Right hindlimb (tissue), 1 donor: ENCODE results near the gene CRB2.
"Not testable (repeated sequence)": the region's sequence is repeated elsewhere in the genome, so short reads cannot be mapped to it uniquely, and the experiment has no call there.

ENCODE experiments used
- DNase-seq: peaks from one replicate; pipeline ENCODE4 v3.0.0-alpha.2; 2018

The CRB2 gene

DNA sequence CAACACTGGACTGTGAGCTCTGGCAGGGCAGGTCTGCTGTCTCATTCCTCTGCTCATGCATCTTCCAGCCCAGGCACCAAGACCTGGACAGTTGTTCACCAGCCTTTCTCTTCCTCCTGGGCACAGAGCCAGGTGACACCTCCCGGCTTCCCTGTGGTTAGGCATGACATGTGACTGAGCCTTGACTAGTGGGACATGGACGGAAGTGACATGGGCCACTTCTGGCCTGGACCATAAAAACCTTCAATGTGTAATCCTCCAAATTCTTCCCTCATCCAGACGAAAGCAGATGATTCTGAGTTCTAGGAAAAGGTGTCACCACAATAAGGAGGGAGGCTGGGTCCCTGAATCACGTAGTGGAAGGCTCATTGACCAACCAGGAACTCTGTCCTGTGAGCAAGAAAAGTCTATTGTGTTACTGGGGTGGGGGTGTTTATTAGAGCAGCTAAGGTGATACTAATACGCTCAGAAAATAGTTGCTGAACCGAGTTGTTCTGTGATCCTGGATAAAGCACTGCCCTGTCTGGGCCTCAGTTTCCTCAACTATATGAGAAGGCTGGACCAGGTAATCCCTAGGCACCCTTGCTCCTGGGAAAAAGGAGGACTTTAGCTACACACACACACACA lies 26.6 kb upstream of the CRB2 start:
- no peak for DNase-seq

DNA sequence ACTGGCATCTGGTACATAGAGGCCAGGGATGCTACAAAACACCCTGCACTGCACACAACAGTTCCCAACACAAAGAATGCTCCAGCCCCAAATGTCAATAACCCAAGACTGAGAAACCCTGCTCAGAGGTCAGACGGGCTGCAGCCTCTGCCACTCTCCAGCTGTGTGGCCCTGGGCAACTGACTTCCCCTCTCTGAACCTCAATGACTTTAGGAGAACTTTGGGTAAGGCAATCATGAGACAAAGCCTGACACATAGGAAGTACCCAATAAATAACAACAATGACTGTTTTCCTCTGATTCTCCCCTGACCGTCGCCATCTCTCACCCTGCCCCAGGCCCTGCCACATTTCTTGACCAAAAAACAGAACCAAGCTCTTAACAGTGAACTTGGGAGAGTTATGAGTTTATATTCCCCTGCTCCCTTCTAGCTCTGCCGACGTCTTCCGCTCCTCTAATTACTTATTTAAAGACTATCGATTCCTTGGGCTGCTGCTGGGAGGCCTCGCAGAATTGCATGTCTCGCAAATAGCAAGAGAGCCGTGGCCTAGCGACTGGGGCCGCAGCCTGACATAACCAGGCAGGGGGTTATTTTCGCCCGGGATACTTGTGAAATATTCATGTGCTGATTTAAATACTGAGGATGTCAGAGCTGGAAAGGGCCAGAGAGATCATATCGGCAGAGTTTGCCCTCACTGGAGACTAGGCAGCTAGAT lies 24.5 kb upstream of the CRB2 start:
- DNase-seq = no peak

DNA sequence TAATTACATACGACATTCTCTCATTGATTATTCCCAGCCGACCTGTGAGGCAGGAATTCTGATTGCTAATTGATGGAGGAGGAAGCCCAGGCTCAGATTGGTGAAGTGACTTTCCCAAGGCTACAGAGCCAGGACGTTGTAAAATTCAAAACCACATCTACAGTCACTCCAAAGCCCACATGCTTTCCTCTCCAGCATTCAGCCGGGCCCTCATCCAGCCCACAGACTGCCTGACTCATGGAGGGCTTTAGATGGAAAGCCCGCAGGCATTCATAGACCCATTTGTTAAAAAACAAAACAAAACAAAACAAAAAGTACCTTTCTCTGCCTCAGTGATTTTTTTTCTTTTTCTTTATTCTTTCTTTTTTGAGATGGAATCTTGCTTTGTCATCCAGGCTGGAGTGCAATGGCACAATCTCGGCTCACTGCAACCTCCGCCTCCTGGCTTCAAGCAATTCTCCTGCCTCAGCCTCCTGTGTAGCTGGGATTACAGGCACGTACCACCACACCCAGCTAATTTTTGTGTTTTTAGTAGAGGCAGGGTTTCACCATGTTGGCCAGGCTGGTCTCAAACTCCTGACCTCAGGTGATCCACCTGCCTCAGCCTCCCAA lies 22.8 kb upstream of the CRB2 start:
- not testable (repeated sequence) for DNase-seq

DNA sequence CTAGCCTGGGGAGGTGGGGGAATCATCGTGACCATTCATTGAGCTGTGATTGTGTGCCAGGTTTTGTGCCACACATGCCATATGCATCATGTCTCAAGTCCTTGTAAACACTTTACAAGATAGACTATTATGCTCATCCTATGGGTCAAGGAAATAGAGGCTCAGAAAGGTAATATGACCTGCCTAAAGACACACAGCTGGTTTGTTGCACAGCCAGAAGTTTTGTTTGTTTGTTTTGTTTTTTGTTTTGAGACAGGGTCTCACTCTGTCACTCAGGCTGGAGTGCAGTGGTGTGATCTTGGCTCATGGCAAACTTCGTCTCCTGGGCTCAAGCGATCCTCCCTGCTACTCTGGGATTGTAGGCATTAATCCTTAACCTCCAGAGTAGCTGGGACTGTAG lies 21.4 kb upstream of the CRB2 start:
- DNase-seq = no peak

DNA sequence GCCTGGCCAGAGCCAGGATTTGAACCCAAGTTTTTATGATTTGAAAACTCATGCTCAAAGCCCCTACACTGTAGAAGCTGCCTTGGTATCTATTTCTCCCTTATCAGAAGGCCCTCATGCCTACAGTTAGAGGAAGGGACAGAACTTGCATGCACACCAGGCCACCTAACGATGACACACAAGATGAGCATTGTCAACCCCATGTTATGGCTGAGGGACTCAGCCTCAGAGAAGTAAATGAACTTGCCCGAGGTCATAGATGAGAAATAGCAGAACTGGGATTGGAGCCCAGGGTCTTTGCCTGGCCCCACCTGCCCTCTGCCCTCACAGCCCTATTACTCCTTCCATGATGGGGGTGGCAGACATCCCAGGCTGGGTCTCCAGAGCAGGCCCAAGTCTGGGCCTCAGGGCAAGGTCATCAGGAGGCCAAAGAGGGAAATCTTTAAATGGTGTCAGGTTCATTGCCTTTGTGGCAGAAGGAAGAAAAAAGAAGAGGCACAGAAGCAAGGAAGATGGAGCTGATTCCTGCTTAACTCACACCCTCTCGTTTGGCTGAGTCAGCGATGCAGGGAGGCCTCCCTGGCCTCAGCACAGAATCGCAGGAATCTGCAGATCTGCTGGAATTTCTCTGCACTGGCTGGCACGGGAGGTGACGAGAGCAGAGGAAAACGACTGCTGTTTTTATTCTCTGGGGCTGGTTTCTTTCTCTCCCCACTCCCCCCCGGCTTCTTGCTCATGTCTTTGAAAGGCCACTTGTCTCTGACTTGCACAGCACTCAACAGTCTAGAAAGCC lies 20.6 kb upstream of the CRB2 start:
- DNase-seq = peak; percentile 76

DNA sequence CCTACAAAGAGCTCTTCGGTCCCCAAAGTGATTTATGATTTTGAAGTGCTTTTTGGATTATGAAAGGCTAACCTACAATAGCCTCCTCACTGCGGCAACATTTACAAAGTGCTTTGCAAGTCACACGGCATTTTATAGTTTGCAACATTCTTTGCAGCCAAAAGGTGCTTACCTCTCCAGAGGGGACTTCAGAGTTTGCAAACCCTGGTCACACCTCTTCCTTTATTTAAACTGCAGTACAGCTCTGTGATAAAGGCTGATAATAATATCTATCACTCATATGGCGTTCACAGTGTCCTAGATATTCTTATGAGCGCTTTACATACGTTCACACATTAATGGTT lies 20.0 kb upstream of the CRB2 start:
- no peak for DNase-seq

DNA sequence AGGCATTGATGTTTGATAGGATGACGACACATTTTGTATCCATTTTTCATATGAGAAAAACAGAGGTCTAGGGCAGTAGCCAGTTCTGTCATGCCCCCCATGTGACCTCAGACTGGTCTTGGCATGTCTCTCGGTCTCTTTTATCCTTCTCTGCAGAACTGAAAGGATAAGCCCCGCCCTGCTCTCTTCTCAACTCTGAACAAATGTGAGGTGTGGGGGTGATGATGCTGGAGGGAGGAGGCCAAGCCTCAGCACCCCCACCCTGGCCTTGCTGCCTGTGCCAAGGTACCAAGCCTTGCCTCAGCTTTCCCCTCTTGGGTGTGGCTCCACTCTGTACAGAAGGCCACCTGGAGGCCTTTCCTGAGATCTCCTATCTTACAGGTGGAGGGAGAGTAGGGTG lies 19.5 kb upstream of the CRB2 start:
- DNase-seq = no peak

DNA sequence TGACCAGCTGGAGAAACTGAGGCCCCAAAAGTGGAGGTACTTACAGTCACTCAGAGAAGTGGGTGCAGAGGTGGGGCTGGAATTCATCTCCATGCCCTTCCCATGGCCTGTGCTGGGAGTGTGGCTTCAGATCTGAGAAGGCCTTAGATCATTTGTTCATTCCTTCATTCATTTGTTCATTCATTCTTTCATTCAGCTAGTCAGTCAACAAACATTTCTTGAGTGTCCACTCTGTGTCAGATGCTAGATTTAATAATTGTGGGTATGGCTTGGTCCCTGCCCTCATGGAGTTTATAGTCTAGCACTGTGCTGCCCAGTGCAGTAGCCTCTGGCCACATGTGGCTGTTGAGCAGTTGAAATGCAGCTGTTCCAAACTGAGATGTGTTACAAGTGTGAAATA lies 19.0 kb upstream of the CRB2 start:
- no peak for DNase-seq

DNA sequence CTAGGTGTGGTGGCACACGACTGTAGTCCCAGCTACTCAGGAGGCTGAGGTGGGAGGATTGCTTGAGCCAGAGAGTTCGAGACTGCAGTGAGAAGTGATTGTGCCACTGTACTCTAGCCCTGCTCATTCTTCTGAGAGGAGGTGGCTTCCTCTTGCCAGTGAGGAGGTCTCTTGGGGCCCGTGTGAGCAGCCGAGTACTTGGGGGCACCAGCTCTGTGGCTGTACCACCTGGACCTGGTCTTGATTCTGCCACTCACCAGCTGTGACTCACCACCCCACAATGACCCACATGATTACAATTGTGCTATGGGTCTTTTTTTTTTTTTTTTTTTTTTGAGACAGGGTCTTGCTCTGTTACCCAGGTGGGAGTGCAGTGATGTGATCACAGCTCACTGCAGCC lies 18.0 kb upstream of the CRB2 start:
- no peak for DNase-seq

DNA sequence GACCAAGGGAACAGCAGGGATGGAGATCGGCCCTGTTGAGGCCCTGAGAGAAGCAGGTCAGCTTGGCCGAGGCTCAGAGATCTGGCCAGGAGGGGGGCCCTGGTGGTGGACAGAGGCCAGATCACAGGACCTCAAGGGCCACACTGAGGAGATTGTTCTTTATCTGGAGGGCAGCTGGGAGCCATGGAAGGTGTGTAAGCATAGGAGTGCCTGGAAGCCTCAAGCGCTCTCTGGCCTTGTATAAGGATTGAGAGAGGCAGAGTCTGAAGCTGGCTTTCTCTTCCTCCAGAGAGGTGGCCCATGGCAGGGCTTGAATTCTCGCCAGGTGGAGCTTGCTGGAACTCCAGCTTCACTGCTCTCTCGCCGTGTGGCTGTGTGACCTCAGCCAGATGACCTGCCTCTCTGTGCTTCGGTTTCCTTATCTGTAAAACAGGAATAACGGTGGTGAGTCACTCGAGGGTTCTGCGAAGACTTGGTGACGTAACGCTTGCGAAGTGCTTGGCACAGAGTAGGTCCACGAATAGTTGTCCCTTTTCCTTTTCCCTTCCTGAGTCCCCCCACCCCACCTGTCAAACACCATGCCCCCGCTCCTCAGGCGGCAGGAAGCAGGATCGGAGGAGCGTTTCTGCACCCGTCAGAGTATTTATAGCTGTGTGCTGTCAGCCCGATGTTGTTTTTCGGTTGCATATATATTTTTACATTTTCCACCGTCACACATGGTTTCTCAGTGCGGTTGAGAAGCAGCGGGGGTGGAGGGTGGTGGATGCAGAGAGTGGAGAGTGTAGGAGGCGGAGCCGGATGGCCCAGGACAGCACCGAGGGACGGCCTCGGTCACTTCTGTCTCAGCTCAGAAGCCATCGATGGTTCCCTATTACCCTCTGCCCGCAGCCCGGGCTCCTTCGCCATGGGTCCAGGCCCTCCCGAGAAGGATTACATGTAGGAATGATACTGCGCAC lies 17.0 kb upstream of the CRB2 start:
- DNase-seq = no peak

DNA sequence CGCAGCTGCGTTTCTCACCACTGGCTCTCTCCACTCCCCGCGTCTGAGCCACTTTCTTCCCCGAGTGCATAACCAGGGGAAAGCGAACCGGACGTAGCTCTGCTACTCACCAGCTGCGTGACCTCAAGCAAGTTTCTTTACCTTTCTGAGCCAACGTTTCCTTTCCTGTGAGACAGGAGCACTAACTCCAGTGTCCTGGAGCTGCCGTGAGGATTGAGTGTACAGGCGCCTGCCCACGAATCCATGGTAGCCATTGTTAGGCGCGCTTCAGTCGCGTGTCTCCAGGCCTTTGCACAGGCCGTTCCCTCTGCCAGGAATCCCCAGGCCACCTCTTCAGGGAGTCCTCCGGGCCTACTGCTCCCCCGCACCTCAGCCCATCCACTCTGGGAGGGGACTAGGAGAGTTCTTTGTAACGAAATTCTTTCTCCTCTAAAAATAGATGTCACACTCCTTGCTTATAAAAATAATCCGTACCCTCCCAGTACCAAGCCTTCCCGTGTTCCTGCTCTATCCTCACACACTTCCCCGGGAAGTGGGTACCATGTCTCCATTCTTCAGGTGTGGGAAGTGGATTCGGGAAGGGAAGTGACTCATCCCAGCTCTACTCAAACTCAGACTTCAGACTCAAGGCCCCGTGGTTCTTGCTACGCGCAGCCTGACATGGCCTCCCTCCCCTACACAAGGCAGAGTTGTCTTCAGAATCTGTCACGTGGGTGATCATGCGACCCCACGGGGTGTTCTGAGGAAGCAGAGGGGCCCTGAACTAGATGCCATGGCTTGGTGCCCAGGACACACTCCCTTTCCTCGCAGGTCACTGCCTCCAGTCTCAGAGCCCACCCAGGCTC lies 16.1 kb upstream of the CRB2 start:
- no peak for DNase-seq

DNA sequence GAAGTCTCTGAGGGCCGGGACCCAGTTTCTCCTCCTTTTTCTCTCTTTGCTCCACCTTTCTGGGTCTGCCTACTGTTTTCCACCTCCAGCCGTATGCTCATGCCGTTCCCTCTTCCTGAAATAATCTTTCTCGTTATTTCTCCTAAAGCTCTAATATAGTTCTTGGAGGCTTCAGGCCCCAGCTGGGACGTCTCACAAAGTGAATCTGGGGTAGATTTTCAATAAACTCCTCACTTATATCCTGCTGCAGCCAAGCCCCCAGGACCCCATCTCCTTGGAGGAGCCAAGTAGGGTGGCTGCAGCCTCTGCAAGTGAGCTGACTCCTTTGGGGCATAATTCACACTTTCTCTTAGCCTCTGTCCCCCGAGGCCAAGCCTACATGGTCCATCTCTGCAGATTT lies 14.2 kb upstream of the CRB2 start:
- no peak for DNase-seq

DNA sequence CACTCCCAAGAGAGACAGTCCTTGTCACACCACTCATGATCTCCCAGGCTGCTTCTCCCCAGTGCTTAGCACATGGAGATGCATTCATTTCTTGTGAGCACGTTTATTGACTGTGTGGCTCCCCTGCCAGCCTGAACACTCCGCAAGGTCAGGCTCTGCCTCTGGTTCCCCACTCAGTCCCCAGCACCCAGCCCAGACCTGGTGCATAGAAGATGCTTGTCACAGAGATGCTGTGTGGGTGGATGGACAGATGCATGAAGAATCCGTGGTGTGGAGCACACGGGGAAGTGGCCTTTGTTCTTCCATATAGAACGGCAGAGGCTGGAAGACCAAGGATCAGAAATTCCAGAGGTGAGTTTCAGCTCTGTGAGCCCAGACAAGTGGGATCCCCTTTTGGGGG lies 13.8 kb upstream of the CRB2 start:
- no peak for DNase-seq

DNA sequence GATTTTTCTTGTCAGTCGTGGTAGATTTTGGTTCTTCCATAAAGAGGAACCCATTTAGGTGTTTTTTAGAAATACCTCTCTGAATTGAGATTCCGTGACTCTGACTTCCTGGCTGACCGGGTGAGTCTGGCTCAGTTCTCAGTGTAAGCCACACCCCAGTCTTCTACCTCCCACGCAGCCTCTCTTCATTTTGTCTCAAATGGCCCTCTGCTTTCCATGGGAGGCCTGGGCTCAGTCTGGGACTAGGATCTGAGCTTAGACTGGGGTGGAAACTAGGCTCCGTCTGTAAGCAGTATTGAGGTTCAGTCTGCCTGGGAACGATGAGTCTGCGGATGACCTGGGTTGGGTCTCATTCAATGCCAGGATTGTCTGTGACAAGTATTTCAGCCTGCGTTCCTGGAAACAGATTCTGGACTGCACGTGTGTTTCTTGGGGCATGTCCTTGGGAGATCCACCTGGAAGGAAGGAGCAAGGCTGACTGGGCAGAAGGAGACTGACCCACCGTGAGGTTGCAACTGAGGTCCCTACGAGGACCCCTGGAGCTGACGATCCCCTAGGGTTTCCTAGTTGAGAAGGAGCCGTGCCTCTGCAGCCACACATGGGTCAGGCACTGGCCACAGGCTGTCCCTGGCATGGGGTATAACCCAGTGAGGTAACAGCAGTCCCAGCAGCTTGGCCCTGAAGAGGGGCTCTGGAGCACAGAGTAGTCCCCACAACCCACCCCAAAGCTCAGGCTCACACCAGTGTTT lies 12.4 kb upstream of the CRB2 start:
- no peak for DNase-seq

DNA sequence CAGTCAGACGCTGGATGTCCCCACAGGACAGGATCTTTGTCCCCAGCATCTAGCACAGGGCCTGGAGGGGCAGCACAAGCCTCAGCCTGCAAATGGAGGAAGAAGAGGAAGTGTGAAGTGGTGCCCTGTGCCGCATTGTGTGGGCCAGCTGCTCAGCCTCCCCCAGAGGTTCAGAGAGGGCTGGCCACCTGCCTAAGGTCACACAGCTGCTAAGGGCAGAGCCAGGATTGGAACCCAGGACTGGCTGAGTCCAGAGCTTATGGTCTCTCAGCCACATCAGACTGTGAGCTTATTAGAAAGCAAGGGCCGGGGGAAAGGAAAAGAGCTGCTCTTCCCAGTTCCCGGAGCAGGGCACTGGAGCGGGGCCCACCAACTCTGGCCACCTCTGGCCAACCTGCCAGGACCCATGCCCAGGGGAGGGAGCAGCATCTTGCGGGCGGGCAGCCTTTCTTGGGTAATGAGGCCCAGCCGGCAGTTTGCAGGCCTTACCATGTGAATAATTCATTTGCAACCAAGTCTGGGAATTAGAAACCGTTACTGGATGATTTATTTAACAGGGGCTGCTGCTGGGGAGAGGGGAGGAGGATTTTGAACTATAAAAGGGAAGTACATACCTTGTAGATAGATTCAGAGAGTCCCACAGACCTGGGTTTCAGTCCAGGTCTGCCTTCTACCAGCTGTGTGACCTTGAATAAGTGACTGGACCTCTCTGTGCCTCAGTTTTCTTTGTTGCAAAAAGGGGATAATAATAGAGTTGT lies 11.6 kb upstream of the CRB2 start:
- no peak for DNase-seq

DNA sequence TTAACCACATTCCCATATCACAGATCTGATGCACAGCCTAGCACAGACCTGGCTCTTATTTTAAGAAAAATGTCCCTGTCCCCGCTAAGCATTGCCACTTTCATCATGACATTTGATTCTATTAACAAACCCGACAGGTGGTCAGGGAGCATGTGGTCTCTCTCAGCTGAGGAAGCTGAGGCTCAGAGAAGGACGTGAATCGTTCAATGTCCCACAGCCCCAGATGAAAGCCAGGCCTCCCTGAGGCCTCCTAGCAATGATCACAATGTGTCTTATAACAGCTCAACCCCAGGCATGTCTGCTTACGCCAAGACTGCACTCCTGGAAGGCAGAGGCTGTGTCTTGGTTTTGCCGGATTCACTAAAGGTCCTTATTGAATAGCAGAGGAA lies 10.4 kb upstream of the CRB2 start:
- no peak for DNase-seq

DNA sequence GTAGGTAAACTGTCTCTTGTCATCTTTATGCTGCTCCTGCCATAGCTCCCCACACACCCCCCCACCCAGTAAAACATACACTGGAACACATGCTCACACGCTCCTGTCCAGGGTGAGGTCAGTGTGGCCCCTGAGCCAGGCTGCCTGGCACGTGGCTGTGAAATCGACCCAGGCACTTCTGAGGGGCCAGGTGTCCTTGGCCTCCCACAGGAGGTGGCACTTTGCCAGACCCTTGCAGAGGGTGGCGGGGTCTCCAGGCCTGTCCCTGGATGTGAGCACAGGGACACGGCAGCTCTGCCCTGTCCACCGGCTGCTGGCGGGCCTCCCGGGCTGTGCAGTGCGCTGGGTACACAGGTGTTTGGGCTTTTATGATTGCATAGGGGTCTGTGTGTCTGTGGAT lies 10.0 kb upstream of the CRB2 start:
- no peak for DNase-seq

DNA sequence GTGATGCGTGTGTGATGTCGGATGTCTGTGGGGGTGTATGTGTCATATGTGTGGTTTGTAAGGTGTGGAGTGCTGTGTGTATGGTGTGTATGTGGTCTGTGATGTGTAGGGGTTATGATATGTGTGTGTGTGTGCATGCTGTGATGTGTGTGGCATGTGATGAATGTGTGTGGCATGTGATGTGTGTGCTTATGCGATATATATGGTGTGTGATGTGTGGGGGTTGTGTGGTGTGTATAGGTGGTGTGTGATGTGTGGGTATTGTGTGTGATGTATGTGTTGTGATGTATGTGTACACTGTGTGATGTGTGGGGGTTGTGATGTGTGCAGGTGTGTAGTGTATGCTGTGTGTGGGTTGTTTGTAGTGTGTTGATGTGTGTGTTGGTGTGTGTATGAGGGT lies 9.2 kb upstream of the CRB2 start:
- no peak for DNase-seq

DNA sequence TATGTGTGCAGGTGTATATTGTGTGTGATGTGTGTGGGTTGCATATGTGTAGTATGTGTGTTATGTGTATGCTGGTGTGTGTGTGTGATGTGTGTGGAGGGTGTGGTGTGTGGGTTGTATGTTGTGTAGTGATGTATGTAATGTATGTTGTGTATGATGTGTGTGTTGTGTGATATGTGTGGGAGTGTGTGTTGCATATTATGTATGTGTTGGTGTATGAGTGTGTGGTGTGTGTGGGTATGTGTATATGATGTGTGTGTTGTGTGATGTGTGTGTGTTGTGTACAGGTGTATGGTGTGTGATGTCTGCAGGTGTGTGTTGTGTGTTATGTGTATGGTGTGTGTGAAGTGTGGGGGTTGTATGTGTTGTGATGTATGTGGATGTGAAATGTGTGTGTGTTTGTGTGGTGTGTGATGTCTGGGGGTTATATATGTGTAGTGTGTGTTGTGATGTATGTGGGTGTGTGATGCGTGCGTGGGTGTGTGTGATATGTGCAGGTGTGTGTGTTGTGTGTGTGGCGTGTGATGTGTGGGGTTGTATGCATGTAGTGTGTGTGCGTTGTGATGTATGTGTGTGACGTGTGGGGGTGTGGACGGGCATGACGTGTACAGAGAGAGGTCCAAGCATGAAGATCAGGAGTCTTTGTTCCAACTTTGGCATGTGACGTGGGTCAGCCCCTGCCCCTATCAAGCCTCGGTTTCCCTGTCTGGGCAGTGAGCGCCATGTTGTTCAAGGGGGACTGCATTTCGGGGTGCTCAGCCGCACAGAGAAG lies 8.5 kb upstream of the CRB2 start:
- no peak for DNase-seq
